BJ (cell line): Measurements from ENCODE around the gene MYO9B. TPM values are rescaled to one million over a fixed set of nuclear protein-coding genes. Genes with fewer than 3 reads are reported as not detected.

ENCODE experiments used
- CTCF ChIA-PET: fragments of 350-600 bp; formaldehyde crosslinking; extraction: SDS; loops from one replicate; lab custom pipeline; 2021; ENCODE audit warnings: antibody characterized with exemption, inconsistent platforms; lab: Yijun Ruan, JAX
- POLR2A ChIA-PET: fragments of 300-600 bp; sonication (Branson Sonifier 250); formaldehyde crosslinking; extraction: SDS; loops from one replicate; lab custom pipeline; 2021; ENCODE audit warnings: antibody characterized with exemption; lab: Charles Lee
- DNase-seq: peaks from one replicate; pipeline ENCODE4 v3.0.0-alpha.2; 2011; ENCODE audit warnings: low read depth
- H3K27me3 ChIP-seq: 2 replicates; pipeline ENCODE4 v1.6.0; 2011; ENCODE audit warnings: low read length; ENCODE audit not compliant: control insufficient read depth, insufficient read depth
- H3K36me3 ChIP-seq: 2 replicates; pipeline ENCODE4 v1.5.1; 2011; ENCODE audit warnings: low read length; ENCODE audit not compliant: control insufficient read depth, insufficient read depth
- H3K4me3 ChIP-seq: 2 replicates; pipeline ENCODE4 v1.5.1; 2011; ENCODE audit warnings: low read depth, mild to moderate bottlenecking, control low read depth, low read length
- polyA plus RNA-seq: library from polyadenylated mRNA; depleted of rRNA; stranded (reverse); fragments of >200 nt; gene quantifications from 2 replicates; pipeline ENCODE4 v1.2.3, GENCODE V29; 2011
- TF ChIP-seq, protein P1 (sequence below): IDR thresholded peaks from 2 replicates; pipeline ENCODE4 v1.5.1; 2011; ENCODE audit warnings: low read depth, mild to moderate bottlenecking, control low read depth, inconsistent platforms, low read length, moderate library complexity; ENCODE audit not compliant: insufficient read depth

Gene MYO9B
- polyA plus RNA-seq, 1 experiment = 40.8 TPM

DNA sequence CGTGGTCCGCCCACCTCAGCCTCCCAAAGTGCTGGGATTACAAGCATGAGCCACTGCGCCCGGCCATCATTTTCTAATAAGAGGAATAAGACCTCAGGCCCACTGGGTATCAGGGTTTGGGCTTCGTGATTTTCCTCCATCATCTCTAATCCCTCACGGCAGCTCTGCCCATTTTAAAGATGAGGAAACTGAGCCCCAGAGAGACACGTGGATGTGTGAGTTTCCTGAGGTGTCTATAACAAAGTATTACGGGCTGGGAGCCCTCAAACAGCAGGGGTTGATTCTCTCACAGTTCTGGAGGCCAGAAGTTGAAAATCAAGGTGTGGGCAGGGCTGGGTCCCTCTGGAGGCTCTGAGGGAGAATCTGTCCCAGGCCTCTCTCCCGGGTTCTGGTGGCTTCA is 33.7 kb downstream of the MYO9B start:
- TF ChIP-seq, protein P1, sequence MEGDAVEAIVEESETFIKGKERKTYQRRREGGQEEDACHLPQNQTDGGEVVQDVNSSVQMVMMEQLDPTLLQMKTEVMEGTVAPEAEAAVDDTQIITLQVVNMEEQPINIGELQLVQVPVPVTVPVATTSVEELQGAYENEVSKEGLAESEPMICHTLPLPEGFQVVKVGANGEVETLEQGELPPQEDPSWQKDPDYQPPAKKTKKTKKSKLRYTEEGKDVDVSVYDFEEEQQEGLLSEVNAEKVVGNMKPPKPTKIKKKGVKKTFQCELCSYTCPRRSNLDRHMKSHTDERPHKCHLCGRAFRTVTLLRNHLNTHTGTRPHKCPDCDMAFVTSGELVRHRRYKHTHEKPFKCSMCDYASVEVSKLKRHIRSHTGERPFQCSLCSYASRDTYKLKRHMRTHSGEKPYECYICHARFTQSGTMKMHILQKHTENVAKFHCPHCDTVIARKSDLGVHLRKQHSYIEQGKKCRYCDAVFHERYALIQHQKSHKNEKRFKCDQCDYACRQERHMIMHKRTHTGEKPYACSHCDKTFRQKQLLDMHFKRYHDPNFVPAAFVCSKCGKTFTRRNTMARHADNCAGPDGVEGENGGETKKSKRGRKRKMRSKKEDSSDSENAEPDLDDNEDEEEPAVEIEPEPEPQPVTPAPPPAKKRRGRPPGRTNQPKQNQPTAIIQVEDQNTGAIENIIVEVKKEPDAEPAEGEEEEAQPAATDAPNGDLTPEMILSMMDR = no peak
- ChIA-PET CTCF (interaction anchor here (0.7 kb wide), 1 partner anchor 17 kb away, joined by 3 read pairs; no protein-coding TSS in a partner anchor), POLR2A (no interaction called here)
- no peak for DNase-seq
- Histone ChIP-seq H3K4me3 (no peak overlapping the region), H3K27me3 (no peaks in the 10 kb centered on the region), H3K36me3 (peaks cover 21% of the 10 kb centered on the region)

DNA sequence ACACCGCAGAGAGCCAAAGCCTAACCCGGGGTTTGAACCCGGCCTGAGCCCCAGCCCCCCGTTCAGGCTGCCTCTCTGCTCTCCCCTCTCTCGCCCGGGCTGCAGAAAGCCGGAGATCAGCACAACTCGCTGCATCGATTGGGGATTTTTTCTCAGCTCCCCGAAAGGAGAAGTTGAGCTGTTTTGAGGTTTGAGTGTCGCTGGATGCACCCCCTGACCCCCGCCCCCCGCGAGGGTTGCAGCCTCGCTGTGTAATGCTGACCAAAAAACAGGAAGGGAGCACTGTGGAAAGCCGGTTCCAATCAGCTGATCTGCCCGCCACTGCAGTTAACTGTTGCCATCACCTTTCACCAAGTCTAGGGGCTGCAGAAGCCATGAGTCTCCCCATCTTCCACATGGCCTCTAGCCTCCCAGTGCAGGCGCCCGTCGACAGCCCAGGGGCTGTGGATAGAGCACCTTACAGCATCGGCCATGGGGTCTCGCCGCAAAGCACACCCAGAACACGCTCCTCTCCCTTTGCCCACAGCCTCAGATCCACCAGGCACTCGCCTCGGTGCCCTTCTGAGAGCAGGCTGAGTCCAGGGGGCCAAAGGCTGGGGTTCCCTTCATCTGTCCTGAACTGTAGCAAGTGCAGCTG is 34.5 kb downstream of the MYO9B start:
- DNase-seq = no peak
- TF ChIP-seq, protein P1 = no peak
- CTCF ChIA-PET = interaction anchor here (0.7 kb wide), 1 partner anchor 16 kb away, joined by 3 read pairs; no protein-coding TSS in a partner anchor
- POLR2A ChIA-PET = no interaction called here
- Histone ChIP-seq H3K4me3 (no peak overlapping the region), H3K27me3 (no peaks in the 10 kb centered on the region), H3K36me3 (peaks cover 21% of the 10 kb centered on the region)

DNA sequence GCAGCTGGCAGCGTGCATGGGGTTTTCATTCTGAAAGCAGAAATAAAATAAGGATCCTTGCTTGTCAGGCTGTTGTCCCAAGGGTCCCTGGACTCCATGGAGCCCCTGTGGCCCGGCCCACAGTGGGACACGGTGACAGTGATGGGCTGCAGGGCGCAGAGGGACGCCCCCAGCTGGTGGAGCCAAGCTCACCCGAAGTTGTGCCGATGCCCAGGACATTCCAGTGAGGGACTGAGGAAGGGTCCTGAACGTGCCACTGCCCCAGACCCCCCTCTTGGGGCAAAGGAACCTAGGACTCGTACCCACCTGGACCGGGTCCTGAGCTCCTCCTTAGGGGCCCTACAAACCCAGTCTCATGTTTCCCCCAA is 35.0 kb downstream of the MYO9B start:
- H3K36me3 ChIP-seq = peaks cover 21% of the 10 kb centered on the region
- no peak overlapping the region for H3K4me3 ChIP-seq
- CTCF ChIA-PET = no interaction called here
- POLR2A ChIA-PET = no interaction called here
- TF ChIP-seq, protein P1 = no peak
- DNase-seq = no peak
- H3K27me3 ChIP-seq = no peaks in the 10 kb centered on the region

DNA sequence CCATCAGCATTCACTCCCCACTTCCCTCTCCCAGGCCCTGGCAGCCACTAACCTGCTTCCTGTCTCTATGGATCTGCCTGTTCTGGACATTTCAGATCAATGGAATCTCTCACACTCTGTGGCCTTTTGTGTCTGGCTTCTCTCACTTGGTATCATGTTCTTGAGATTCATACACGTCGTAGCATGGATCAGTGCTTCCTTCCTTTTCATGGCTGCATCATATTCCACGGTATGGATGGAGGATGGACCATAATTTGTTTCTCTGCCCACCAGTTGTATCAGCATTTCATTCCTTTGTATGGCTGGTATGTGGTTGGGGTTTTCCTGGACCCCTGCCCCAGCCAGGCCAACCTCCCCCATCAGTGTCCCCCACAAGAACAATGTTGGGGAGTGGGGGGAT is 36.2 kb downstream of the MYO9B start:
- H3K4me3 ChIP-seq = no peak overlapping the region
- peaks cover 19% of the 10 kb centered on the region for H3K36me3 ChIP-seq
- CTCF ChIA-PET = no interaction called here
- no peak for DNase-seq
- H3K27me3 ChIP-seq = no peaks in the 10 kb centered on the region
- TF ChIP-seq, protein P1 = no peak
- POLR2A ChIA-PET = no interaction called here

DNA sequence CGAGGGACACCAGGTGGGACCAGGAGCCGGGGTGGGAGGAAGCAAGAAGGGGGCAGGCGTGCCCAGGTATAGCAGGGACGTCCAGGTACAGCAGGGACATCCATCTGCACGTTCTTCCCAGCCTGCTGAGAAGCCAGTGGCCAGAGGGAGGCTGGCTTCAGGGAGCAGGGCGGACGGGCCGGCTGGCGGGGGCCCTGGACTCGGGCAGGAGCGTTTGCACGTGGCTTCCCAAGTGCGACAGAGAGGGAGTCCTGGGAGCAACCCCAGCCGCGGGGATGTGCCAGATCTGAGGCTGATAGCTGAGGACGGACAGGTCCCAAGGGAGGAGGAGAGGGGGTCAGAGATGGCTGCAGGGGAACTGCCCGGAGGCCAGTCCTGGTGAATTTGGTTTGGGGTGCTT is 36.7 kb downstream of the MYO9B start:
- POLR2A ChIA-PET = no interaction called here
- CTCF ChIA-PET = interaction anchor here (0.8 kb wide), 1 partner anchor 43 kb away, joined by 3 read pairs; no protein-coding TSS in a partner anchor
- no peak for DNase-seq
- Histone ChIP-seq H3K27me3 (no peaks in the 10 kb centered on the region), H3K36me3 (peaks cover 19% of the 10 kb centered on the region), H3K4me3 (no peak overlapping the region)
- TF ChIP-seq, protein P1 = no peak
